ENCODE results near the gene BID. TPM values are rescaled to one million over a fixed set of nuclear protein-coding genes. Genes with fewer than 3 reads are reported as not detected.

The BID gene
- total and polyA plus RNA-seq, 10 of the 15 experiments (the other 5 are each of a cell fraction or from before 2014, with no cell fraction given) = 7.9 to 241 (median 136) TPM

- peak; percentile 84 to 94 (median 90) for TF ChIP-seq CTCF (IDR thresholded peaks at IDR 0.05 in 2 of 3, conservative IDR thresholded peaks at IDR 0.05 in 1 of 3; ENCODE audit: control insufficient read depth in 2 of 3, extremely low read depth in 1 of 3, insufficient read depth in 1 of 3, low read depth in 3 of 3, low read length in 3 of 3)
- peak; percentile 54; the same call in 1 of the 2 replicates for TF ChIP-seq YY1 (IDR thresholded peaks at IDR 0.05; ENCODE audit: low read depth, low read length)
- peak; percentile 24; the same call in 1 of the 2 replicates for TF ChIP-seq EED (IDR thresholded peaks at IDR 0.05; ENCODE audit: low read depth)
Observed at GRCh38 chr22:17742527-17742902, 31.8 kb downstream of the BID start (continued).

- DNase-seq (ENCODE audit: low read depth, low spot score) (peak; percentile 40), FAIRE-seq (no peak), ATAC-seq (peak; percentile 57; the same call in 2 of the 3 replicates)
- Histone ChIP-seq H3K36me3 (ENCODE audit: control insufficient read depth in 2 of 2, insufficient read depth in 2 of 2, low read length in 1 of 2) (peaks cover 2 to 35% of the 10 kb centered on the region in 2 experiments; a peak in 3 of 4 replicates), H4K20me1 (ENCODE audit: control insufficient read depth, insufficient read depth) (no peaks in the 10 kb centered on the region), H2AFZ (ENCODE audit: control insufficient read depth, low read depth, low read length) (no peak overlapping the region), H3K79me2 (ENCODE audit: control insufficient read depth, insufficient read depth, low read length) (peaks cover 6% of the 10 kb centered on the region), H3K27me3 (replicated peaks in 1 of 2; ENCODE audit: control insufficient read depth in 2 of 2, insufficient read depth in 2 of 2, low read length in 1 of 2) (no peaks in the 10 kb centered on the region), H3K4me3 (no peak overlapping the region), H3K4me1 (ENCODE audit: control insufficient read depth, insufficient read depth, low read length) (peaks cover 7% of the 10 kb centered on the region), H3K27ac (ENCODE audit: control insufficient read depth, insufficient read depth) (peak overlapping the region; percentile 58), H3K9me3 (replicated peaks; ENCODE audit: control insufficient read depth, insufficient read depth, low read length) (no peaks in the 10 kb centered on the region), H3K9ac (ENCODE audit: control insufficient read depth, insufficient read depth, low read length) (no peak overlapping the region), H3K4me2 (ENCODE audit: control insufficient read depth, insufficient read depth) (no peak overlapping the region)
- POLR2A ChIA-PET = interaction anchor here (0.6 to 1.3 kb wide), 3 partner anchors 43 to 143 kb away, joined by 4 to 5 read pairs (median 4); partner anchors contain the start of gene BCL2L13
- intact Hi-C loops (cut with micrococcal nuclease; ENCODE audit: unreplicated experiment) (loop anchor here (1.0 to 5.0 kb wide), 4 partner anchors 43 to 335 kb away; partner anchors contain the start of gene PEX26), in situ Hi-C loops (cut with MboI) (loop anchor here (10.0 kb wide), 1 partner anchor 63 kb away; no protein-coding TSS in a partner anchor)
- SMC1A ChIA-PET (ENCODE audit: uncharacterized antibody, unreplicated experiment) = interaction anchor here (0.7 to 5.5 kb wide), 17 partner anchors 19 to 337 kb away, joined by 3 to 46 read pairs (median 5); partner anchors contain the start of genes BCL2L13 and PEX26
- TF ChIP-seq NRF1 (conservative IDR thresholded peaks at IDR 0.05; ENCODE audit: low read depth, low read length) (no peak), SMARCA5 (IDR thresholded peaks at IDR 0.05) (no peak), SMC3 (IDR thresholded peaks at IDR 0.05; ENCODE audit: borderline replicate concordance, low read length) (no peak), RELA (IDR thresholded peaks at IDR 0.05; ENCODE audit: borderline replicate concordance, partially characterized antibody) (no peak), EED (IDR thresholded peaks at IDR 0.05; ENCODE audit: low read depth) (no peak), TBL1XR1 (IDR thresholded peaks at IDR 0.05; ENCODE audit: low read depth, low read length) (no peak), TARDBP (IDR thresholded peaks at IDR 0.05; ENCODE audit: borderline replicate concordance) (no peak), SREBF2 (IDR thresholded peaks at IDR 0.05; ENCODE audit: low read length) (no peak)
- RAD21 ChIA-PET (ENCODE audit: unreplicated experiment) = interaction anchor here (0.5 to 4.4 kb wide), 17 partner anchors 11 to 334 kb away, joined by 3 to 58 read pairs (median 4); no protein-coding TSS in a partner anchor
- WGBS (ENCODE audit: insufficient coverage, insufficient replicate concordance, low lambda C conversion rate, missing lambda C conversion rate) = 63% methylated on average over 18 of the region's 18 CpGs
- no TSS peak for BruUV-seq (replicated peaks)
- CTCF ChIA-PET = interaction anchor here (1.0 to 4.7 kb wide), 27 partner anchors 8 to 333 kb away, joined by 3 to 101 read pairs (median 5); no protein-coding TSS in a partner anchor
Observed at GRCh38 chr22:17741866-17742526, 32.3 kb downstream of the BID start.

Data from GM12878 (cell line).